Stimulated activated CD4-positive, alpha-beta T cell treated with anti-CD3 and anti-CD28 coated beads, Interleukin-4, amount 100 ng/mL, for 48 hours (primary cell): ENCODE results near the gene GTF2IRD2.
"Not testable (repeated sequence)": the region's sequence is repeated elsewhere in the genome, so short reads cannot be mapped to it uniquely, and the experiment has no call there.

Experiments
- DNase-seq, 2 donors: peaks; one replicate each; pipeline ENCODE4 v3.0.0-alpha.2; 2020; ENCODE audit warnings: low read depth in 2 of 2

Gene GTF2IRD2

DNA sequence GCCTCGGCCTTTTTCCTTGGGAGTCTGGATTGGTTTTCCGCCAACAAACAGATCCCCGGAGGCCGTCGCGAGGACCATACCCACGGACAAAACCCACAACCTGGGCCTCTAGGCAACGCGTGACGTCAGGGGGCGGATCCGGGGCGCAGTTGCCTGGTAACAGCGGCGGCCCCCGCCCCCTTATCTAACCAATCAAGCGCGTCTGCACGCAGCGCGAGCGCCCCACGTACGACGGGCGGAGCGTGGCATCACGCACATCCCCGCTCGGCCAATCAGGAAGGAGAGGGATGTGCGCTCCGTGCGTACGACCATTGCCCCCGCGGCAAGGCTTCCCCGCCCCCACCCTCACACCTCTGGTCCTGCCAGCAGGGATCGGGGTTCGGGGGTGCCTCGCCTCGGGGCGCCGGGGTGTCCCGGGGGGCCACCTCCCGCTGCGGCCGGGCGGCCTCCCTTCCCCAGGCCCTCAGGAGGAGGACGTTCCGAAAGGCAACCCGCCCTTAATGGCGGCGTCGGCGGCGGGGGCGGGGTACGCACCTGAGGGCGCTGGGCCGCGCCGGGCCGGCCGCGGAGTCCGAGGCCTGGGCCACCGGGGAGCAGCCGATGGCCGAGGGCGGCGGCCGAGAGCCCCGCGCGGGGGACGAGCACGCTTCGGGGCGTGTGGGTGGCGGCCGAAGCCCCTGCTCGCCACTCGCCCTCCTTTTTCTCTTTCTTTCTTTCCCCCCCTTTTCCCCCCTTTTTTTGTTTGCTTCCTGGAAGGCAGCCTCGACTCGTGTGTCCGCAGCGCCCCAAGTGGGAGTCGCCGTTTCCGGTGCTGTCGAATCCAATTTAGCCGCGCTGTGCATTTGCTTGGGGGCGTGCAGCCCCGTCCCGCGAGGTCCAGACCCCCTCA, at the start of gene GTF2IRD2:
TSS of gene GTF2IRD2 (minus strand) at position 773 of the 889 bp plus-strand sequence. CDS start 15,227 bp downstream, outside the sequence.
- DNase-seq, result peak in 1 of 2 donors; percentile 56

DNA sequence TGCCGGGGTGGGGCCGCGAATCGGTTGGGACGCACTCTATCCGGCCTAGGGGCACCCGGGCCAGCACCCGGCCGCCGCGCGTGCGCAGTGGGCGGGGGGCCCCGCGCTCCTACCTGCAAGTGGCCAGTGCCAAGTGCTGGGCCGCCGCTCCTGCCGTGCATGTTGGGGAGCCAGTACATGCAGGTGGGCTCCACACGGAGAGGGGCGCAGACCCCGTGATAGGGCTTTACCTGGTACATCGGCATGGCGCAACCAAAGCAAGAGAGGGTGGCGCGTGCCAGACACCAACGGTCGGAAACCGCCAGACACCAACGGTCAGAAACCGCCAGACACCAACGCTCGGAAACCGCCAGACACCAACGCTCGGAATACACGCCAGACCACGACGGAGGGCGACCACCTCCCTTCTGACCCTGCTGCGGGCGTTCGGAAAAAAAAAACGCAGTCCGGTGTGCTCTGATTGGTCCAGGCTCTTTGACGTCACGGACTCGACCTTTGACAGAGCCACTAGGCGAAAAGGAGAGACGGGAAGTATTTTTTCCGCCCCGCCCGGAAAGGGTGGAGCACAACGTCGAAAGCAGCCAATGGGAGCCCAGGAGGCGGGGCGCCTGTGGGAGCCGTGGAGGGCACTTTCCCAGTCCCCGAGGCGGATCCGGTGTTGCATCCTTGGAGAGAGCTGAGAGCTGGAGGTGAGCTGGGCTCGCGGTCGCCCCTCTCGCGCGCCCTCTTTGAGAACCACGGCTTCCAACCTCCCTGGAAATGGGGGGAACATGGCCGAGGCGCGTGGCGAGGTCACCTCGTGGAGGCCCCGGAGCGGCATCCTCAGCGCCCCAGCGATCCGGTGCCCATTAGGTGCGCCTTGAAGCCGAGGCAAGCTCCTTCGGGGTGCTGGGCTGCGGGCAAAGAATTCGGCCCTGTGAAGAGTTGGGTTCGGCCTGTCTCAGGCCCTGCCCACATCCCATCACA, 39.0 kb upstream of the GTF2IRD2 start:
- peak; percentile 66 to 71 for DNase-seq

DNA sequence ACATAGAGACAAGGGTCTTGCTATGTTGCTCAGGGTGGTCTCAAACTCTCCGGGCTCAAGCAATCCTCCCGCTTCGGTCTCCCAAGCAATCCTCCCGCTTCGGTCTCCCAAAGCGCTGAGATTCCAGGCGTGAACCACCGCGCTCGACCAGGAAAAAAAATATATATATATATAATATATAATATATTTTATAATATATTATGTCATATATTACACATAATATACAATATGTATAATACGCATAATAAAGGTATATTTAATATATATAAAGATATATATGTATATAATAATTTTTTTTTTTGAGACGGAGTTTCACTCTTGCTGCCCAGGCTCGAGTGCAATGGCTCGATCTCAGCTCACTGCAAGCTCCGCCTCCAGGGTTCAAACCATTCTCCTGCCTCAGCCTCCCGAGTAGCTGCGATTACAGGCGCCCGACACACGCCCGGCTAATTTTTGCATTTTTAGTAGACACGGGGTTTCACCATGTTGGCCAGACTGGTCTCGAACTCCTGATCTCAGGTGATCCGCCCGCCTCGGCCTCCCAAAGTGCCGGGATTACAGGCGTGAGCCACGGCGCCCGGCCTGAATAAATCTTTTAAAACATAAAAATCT, 38.2 kb upstream of the GTF2IRD2 start:
- not testable (repeated sequence) for DNase-seq

DNA sequence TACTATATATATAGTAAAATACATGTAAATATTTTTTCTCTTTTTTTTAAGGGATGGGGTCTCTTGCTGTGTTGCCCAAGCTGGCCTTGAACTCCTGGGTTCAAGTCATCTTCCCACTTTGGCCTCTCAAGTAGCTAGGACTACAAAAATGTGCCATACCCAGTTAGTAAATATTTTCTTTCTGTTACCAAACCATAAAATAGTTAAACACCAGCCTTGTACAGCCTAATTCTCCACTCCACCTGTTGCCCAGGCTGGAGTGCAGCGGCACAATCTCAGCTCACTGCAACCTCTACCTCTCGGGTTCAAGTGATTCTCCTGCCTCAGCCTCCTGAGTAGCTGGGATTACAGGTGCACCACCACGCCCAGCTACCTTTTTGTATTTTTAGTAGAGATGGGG, 33.9 kb upstream of the GTF2IRD2 start:
- not testable (repeated sequence) for DNase-seq

DNA sequence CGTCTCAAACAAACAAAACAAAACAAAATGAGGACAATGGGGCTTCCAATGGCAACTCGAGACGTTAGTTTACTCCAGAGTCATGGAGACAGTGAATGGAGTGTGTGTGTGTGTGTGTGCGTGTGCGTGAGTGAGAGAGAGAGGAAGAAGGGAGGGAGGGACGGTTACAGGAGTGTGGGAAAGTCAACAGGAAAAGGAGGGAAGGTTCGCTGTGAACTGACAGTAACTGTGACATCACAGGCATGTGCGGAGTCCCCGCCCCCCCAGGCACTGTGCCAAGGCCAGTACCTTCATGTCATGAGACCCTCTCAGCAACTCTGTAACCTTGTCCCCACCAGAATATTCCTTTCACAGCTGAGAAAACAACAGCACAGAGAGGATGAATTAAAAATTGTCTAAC, 30.7 kb upstream of the GTF2IRD2 start:
- DNase-seq, result not testable (repeated sequence)

DNA sequence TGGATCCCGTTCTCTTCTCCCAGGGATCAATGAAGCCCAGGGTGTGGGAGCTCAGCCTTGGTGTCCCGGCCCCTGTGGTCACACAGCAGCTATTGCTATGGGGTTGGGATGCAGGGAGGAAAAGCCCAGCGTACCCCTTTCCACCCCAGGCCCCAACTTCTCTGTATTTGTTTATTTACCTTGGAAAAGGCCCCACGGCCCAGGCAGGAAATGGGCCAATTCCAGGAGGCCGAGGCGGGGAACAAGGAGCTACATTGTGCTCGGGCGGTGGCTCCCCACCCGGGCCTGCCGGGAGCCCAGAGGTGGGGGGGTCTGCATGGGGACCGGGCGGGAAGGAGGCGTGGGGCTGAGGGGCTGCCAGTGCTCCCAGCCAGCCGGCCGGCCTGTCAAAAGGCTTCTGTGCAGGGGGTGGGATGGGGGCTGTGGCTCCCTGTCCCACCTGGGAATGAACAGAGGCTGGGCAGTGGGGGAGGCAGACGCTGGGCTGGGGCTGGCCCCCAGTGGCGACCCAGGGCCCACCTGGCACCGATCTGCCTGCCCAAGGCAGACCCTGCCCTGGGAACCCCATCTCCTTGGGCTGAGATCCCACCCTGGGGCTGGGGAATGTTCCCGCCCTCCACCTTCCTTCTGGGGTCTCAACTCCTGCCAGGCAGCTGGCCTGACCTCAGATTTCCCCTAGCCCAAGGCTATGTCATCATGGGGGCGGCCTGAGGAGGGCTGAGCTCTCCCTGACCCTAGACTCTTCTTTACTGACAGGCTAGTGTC, 23.5 kb upstream of the GTF2IRD2 start:
- DNase-seq, result not testable (repeated sequence)

DNA sequence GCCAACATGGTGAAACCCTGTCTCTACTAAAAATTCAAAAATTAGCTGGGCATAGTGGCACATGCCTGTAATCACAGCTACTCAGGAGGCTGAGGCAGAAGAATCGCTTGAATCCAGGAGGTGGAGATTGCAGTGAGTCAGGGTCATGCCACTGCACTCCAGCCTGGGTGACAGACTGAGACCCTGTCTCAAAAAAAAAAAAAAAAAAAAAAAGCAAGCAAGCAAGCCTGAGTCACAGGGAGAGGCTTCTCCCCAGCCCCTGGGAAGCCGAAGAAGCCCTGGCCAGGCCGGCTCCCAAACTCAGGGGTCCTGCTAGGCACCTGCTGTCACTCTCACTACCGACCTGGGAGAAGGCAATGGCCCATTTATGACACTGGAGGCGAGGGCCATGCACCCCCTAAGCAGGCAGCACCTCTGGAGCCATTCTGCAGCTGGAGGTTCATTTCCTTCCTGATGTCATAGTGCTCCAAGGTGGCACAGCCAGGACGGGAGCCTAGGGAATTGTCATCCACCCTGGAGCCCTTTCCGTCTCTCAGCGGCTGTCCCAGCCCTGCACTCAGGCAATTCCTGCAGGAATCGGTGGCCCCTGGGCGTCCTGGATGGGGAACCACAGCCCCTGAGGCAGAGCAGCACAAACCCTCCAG, 22.8 kb upstream of the GTF2IRD2 start:
- not testable (repeated sequence) for DNase-seq

DNA sequence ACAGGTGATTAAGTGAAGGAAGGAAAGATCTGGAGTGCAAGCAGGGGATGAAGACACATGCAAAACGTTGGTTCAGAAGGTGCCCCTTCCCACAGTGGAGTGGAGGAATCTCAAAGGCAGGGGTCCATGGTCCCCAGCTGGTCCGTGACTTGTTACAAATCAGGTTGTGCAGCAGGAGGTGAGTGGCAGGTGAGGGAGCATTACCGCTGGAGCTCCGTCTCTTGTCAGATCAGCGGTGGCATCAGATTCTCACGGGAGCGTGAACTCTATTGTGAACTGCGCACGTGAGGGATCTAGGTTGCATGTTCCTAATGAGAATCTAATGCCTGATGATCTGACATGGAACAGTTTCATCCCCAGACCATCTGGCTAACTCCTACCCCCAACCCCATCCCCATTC, 21.1 kb upstream of the GTF2IRD2 start:
- DNase-seq, result not testable (repeated sequence)

DNA sequence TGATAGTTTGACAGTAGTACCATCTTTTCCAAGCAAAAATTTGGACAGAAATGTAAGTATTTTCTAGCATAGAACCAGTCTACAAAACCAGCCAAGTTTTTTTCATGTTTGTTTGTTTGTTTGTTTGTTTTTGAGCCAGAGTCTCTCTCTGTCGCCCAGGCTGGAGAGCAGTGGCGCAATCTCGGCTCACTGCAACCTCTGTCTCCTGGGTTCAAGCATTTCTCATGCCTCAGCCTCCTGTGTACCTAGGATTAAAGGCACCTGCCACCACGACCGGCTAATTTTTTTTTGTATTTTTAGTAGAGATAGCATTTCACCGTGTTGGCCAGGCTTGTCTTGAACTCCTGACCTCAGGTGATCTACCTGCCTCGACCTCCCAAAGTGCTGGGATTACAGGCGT, 14.4 kb upstream of the GTF2IRD2 start:
- DNase-seq, result not testable (repeated sequence)

DNA sequence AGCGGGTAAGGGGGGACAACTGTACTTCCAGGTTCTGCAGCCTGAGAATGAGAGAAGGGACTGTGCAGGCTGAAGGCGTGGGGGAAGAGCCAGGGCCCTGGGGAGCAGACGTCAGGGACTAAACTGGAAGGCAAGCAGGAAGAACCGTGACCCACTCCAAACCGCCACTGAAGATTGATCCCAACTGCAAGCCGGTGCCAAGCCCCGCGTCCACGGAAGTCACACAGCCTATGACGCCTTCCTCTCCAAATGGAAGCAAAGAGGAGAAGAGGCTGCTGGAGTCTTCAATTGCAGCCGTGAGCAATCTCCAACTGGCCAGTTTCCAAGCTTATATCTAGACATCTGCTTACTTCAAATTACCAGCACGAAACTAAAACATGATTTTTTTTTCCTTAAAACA, 1.6 kb downstream of the GTF2IRD2 start:
- DNase-seq, result not testable (repeated sequence)

DNA sequence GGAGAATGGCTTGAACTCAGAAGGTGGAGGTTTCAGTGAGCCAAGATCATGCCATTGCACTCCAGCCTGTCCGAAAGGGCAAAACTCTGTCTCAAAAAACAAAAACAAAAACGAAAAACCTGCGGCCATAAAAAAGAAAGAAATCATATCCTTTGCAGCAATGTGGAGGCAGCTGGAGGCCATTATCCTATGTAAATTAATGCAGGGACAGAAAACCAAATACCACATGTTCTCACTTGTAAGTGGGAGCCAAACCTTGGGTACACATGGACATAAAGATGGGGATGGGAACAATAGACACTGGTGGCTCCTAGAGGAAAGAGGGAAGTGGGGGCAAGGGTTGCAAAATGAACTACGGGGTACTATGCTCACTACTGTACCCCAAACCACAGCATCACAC, 21.0 kb downstream of the GTF2IRD2 start:
- not testable (repeated sequence) for DNase-seq

DNA sequence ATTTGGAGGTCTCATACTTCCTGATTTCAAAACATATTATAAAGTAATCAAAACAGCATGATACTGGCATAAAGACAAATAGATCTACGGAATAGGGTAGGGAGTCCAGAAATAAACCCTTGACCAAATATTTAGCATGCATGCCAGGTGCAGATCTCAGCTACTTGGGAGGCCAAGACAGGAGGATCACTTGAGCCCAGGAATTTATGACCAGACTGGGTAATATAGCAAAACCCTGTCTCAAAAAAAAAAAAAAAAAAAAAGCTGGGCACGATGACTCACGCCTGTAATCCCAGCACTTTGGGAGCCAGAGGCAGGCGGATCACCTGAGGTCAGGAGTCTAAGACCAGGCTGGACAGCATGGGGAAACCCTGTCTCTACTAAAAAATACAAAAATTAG, 21.4 kb downstream of the GTF2IRD2 start:
- DNase-seq, result not testable (repeated sequence)

DNA sequence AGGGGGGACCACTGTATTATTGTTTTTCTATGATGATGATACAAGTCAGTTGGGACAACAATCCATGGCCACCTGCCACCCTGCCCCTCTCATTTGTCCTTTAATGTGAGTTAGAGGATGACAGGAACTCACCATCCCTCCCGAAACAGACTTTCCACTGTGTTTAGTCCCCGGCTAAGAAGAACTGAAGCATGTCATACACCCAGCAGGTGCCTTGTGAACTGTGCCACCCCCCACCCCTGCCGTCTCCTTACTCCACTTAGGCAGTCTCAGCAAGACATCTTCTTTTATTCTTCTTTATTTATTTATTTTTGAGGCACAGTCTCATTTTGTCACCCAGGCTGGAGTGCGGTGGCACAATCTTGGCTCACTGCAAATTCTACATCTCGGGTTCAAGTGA, 30.1 kb downstream of the GTF2IRD2 start:
- DNase-seq, result not testable (repeated sequence)

DNA sequence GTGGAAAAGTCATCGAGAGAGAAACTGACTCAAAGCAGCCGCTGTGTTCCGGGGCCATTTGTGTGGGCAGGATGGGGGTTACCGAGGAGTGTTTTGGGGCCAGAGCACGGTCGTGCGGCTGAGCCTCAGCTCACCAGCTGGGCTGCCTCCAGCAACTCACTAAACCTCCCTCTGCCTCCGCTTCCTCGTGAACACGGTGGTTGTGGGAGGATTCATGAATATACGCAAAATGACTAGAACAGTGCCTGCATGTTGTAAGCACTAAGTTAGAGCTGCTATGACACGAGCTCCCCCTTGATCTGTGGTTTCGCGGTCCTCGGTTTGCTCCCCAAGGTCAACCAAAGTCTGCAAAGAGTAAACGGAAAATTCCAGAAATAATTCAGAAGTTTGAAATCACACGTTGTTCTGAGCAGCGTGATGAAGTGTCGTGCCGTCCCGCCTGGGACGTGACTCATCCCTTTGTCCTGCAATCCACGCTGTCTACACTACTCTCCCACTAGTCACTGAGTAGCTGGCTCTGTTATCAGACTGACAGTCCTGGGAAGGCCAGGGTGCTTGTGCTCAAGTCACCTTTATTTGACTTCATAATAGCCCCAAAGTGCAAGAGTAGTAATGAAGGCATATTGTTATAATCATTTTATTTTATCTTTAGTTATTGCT, 31.1 kb downstream of the GTF2IRD2 start:
- not testable (repeated sequence) for DNase-seq

DNA sequence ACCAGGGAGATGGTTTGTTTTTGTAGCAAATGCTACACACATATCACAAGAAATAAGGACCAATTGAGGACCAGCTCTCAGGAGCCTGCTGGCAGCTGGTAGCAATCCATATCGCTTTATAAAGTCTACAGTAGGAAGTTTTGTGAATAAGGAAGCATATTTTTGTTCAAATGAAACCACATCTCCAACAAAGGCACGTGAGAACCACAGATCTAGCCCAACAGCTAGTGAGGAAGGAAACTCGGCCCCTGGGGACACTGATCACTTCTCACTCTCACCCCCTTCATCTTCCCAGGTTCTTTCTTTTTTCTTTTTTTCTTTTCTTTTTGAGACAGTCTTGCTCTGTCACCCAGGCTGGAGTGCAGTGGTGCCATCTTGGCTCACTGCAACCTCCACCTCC, 35.5 kb downstream of the GTF2IRD2 start:
- DNase-seq, result not testable (repeated sequence)

DNA sequence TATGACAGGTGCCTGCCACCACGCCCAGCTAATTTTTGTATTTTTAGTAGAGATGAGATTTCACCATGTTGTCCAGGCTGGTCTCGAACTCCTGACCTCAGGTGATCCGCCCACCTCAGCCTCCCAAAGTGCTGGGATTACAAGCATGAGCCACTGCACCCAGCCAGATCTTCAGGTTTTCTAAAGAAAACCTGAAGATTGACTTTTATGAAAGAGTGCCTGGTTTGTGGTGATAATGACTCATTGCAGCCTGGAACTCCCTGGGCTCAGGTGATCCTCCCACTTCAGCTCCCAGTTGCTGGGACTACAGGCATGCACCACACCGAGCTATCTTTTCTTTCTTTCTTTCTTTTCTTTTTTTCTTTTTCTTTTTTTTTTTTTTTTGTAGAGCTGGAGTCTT, 52.8 kb downstream of the GTF2IRD2 start:
- peak in 1 of 2 donors; percentile 4 for DNase-seq

DNA sequence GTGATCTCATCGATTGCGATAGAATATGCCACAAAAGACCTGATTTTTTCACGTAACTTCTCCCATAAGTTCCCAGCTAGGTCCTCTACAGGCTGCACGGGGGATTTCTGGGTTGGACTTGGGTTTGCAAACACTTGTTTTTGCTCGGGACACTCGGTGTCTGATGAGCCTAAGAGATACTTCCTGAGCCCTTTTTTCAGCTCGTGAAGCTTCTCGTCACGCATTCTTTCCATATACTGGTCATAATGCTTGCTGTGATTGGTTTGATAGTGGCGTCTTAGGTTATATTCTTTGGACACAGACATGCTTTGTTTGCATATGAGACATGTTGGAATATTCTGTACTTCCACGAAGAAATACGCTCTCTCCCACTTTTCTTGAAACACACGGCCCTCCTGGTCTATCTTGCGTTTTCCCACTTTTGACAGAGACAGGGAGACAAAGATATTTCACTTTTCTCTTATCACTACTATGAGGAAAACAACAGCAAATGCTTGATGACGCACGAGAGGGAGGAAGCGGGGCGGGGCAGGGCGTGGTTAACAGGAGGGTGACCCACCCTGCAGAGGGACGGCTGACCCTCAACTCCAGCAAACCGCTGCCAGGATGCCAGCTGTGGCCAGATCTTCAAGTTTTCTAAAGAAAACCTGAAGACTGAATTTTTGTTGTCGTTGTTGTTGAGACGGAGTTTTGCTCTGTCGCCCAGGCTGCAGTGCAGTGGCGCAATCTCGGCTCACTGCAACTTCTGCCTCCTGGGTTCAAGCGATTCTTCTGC, 53.4 kb downstream of the GTF2IRD2 start:
- DNase-seq, result not testable (repeated sequence)

DNA sequence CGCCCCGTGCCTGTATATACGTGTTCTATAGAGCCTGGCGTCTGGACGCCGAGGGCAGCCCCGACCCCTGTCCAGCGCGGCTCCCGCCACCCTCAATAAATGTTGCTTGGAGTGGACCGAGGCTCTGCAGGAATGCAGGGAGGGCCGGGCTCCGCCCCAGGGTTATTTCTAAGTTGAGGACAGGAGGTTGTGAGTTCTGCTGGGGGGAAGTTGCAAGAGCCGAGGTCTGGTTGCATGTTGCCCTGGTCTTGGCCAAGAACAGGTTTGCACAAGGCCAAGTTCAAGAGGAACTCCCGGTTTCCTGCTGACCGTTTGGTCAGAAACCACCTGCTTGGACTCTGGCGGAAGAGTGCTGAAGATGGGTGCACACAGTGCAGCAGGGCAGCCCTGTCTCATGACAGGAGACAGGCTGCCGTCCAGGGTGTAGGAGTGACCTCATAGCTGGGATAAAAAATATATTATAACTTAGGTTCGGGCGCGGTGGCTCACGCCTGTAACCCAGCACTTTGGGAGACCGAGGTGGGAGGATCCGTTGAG, 62.1 kb downstream of the GTF2IRD2 start:
- not testable (repeated sequence) for DNase-seq
